IPS DF 6.9 (cell line): ENCODE results near the gene SMG6.

ENCODE experiments used
- DNase-seq: peaks from one replicate; pipeline ENCODE4 v3.0.0-alpha.2; 2013; ENCODE audit warnings: low read depth, low spot score
- H3K27ac ChIP-seq: one replicate; pipeline ENCODE4 v1.5.1; 2013; ENCODE audit warnings: low read length, control low read depth
- H3K27me3 ChIP-seq: 2 replicates; pipeline ENCODE4 v1.6.1; 2013; ENCODE audit warnings: mild to moderate bottlenecking, low read length; ENCODE audit not compliant: control insufficient read depth, insufficient read depth
- H3K36me3 ChIP-seq: 2 replicates; pipeline ENCODE4 v1.6.1; 2013; ENCODE audit warnings: low read length; ENCODE audit not compliant: control insufficient read depth, insufficient read depth
- H3K4me1 ChIP-seq: 2 replicates; pipeline ENCODE4 v1.6.1; 2013; ENCODE audit warnings: low read length; ENCODE audit not compliant: control insufficient read depth, insufficient read depth
- H3K4me3 ChIP-seq: 2 replicates; pipeline ENCODE4 v1.5.1; 2013; ENCODE audit warnings: mild to moderate bottlenecking, low read length
- H3K9me3 ChIP-seq: 2 replicates; pipeline ENCODE4 v1.6.1; 2013; ENCODE audit warnings: low read length, inconsistent platforms; ENCODE audit not compliant: control insufficient read depth, insufficient read depth
- WGBS: extraction: QIAGEN DNeasy Blood & Tissue Kit; methylation state at CpG from one replicate; pipeline ENCODE4 v1.1.7; 2013; ENCODE audit warnings: mixed read lengths, missing lambda C conversion rate; ENCODE audit not compliant: insufficient read length, insufficient coverage; 5-methylcytosine and 5-hydroxymethylcytosine counted together

The SMG6 gene

GRCh38 chr17:2214929-2215615 is 88.5 kb downstream of the SMG6 start:
- H3K4me3 ChIP-seq: no peak overlapping the region
- WGBS: no CpG with 5 or more reads among the region's 11 CpGs
- H3K4me1 ChIP-seq: no peaks in the 10 kb centered on the region
- no peaks in the 10 kb centered on the region for H3K27me3 ChIP-seq
- H3K27ac ChIP-seq: no peak overlapping the region
- no peaks in the 10 kb centered on the region for H3K36me3 ChIP-seq
- no peak for DNase-seq
- no peaks in the 10 kb centered on the region for H3K9me3 ChIP-seq

GRCh38 chr17:2214047-2214928 is 89.3 kb downstream of the SMG6 start:
- WGBS: no CpG with 5 or more reads among the region's 17 CpGs
- no peak for DNase-seq
- H3K4me1 ChIP-seq: no peaks in the 10 kb centered on the region

GRCh38 chr17:2213291-2213960 is 90.2 kb downstream of the SMG6 start:
- DNase-seq: no peak
- Histone ChIP-seq H3K27ac (no peak overlapping the region), H3K4me3 (no peak overlapping the region), H3K9me3 (no peaks in the 10 kb centered on the region), H3K4me1 (no peaks in the 10 kb centered on the region), H3K27me3 (no peaks in the 10 kb centered on the region), H3K36me3 (no peaks in the 10 kb centered on the region)
- WGBS: no CpG with 5 or more reads among the region's 11 CpGs

More at GRCh38 chr17:2214047-2214928, 89.3 kb downstream of the SMG6 start:
- Histone ChIP-seq H3K4me3 (no peak overlapping the region), H3K27me3 (no peaks in the 10 kb centered on the region), H3K36me3 (no peaks in the 10 kb centered on the region), H3K9me3 (no peaks in the 10 kb centered on the region), H3K27ac (no peak overlapping the region)

- Histone ChIP-seq H3K4me1 (no peaks in the 10 kb centered on the region), H3K27me3 (no peaks in the 10 kb centered on the region), H3K27ac (no peak overlapping the region), H3K9me3 (no peaks in the 10 kb centered on the region), H3K36me3 (no peaks in the 10 kb centered on the region), H3K4me3 (no peak overlapping the region)
- DNase-seq: no peak
- no CpG with 5 or more reads among the region's 10 CpGs for WGBS
These were observed 91.1 kb downstream of the SMG6 start for GRCh38 chr17:2212400-2212981.

GRCh38 chr17:2211661-2212399 is 91.8 kb downstream of the SMG6 start:
- Histone ChIP-seq H3K4me1 (no peaks in the 10 kb centered on the region), H3K36me3 (no peaks in the 10 kb centered on the region), H3K27me3 (no peaks in the 10 kb centered on the region), H3K4me3 (no peak overlapping the region), H3K27ac (no peak overlapping the region), H3K9me3 (no peaks in the 10 kb centered on the region)
- WGBS: no CpG with 5 or more reads among the region's 6 CpGs
- DNase-seq: no peak

- Histone ChIP-seq H3K4me1 (no peaks in the 10 kb centered on the region), H3K4me3 (no peak overlapping the region), H3K27ac (no peak overlapping the region), H3K9me3 (no peaks in the 10 kb centered on the region), H3K27me3 (no peaks in the 10 kb centered on the region), H3K36me3 (no peaks in the 10 kb centered on the region)
- no peak for DNase-seq
- whole genome bisulfite sequencing: no CpG with 5 or more reads among the region's 2 CpGs
These were observed 92.9 kb downstream of the SMG6 start for GRCh38 chr17:2210726-2211125.

GRCh38 chr17:2207815-2208515 is 95.6 kb downstream of the SMG6 start:
- WGBS: no CpG with 5 or more reads among the region's 12 CpGs
- H3K27me3 ChIP-seq: no peaks in the 10 kb centered on the region
- DNase-seq: no peak
- H3K4me3 ChIP-seq: no peak overlapping the region
- no peaks in the 10 kb centered on the region for H3K9me3 ChIP-seq
- no peaks in the 10 kb centered on the region for H3K4me1 ChIP-seq
- H3K27ac ChIP-seq: no peak overlapping the region
- H3K36me3 ChIP-seq: no peaks in the 10 kb centered on the region

DNA sequence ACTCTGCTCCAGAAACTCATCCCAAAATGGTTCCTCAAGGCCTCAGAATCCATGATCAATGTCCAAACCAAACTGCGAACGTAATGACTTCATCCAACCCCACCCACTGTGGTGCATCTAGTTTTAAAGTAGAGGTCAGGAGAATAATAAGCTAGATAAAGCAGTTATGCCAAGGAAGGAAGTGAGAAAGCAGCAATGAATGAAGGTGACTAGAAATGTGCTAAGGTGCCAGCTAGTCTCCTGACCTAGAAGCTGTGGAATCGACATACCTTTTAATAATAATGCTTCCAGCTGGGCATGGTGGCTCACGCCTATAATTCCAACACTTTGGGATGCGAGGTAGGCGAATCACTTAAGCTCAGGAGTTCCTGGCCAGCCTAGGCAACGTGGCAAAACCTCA is 99.2 kb downstream of the SMG6 start:
- Histone ChIP-seq H3K27ac (no peak overlapping the region), H3K4me3 (no peak overlapping the region), H3K4me1 (no peaks in the 10 kb centered on the region), H3K9me3 (no peaks in the 10 kb centered on the region), H3K27me3 (no peaks in the 10 kb centered on the region), H3K36me3 (no peaks in the 10 kb centered on the region)
- no CpG with 5 or more reads among the region's 7 CpGs for WGBS
- DNase-seq: no peak

GRCh38 chr17:2203818-2204217 is 99.8 kb downstream of the SMG6 start:
- Histone ChIP-seq H3K36me3 (no peaks in the 10 kb centered on the region), H3K9me3 (no peaks in the 10 kb centered on the region), H3K27me3 (no peaks in the 10 kb centered on the region), H3K4me1 (no peaks in the 10 kb centered on the region), H3K27ac (no peak overlapping the region), H3K4me3 (no peak overlapping the region)
- WGBS: no CpG with 5 or more reads among the region's 3 CpGs
- DNase-seq: no peak
